SKM-1 treated with dmso at 0.1 percent for 144 hours (cell line): Measurements from ENCODE around the gene CRB2.
A peak's percentile ranks its signal among the peaks of the same experiment; 100 is the strongest.

Experiments
- DNase-seq: peaks from one replicate; lab custom pipeline; 2025; ENCODE audit not compliant: unreplicated experiment; lab: John Stamatoyannopoulos, UW

Gene CRB2

GRCh38 chr9:123419091-123419490, 63.1 kb downstream of the CRB2 start:
- no peak for DNase-seq

GRCh38 chr9:123419721-123420591, 64.0 kb downstream of the CRB2 start:
- no peak for DNase-seq

- no peak for DNase-seq
Observed at GRCh38 chr9:123420592-123421111, 64.7 kb downstream of the CRB2 start.

- DNase-seq, result no peak
Observed at GRCh38 chr9:123421186-123421585, 65.2 kb downstream of the CRB2 start.

GRCh38 chr9:123421801-123422455, 65.9 kb downstream of the CRB2 start:
- no peak for DNase-seq

GRCh38 chr9:123422635-123423310, 66.8 kb downstream of the CRB2 start:
- DNase-seq, result no peak

- no peak for DNase-seq
Observed at GRCh38 chr9:123423311-123423640, 67.3 kb downstream of the CRB2 start.

GRCh38 chr9:123424131-123424530, 68.1 kb downstream of the CRB2 start:
- no peak for DNase-seq

GRCh38 chr9:123424552-123425225, 68.7 kb downstream of the CRB2 start:
- DNase-seq, result no peak

- DNase-seq, result no peak
Observed at GRCh38 chr9:123425261-123425821, 69.3 kb downstream of the CRB2 start.

GRCh38 chr9:123425836-123426365, 69.9 kb downstream of the CRB2 start:
- DNase-seq, result no peak

- DNase-seq, result peak; percentile 38
Observed at GRCh38 chr9:123426406-123426805, 70.4 kb downstream of the CRB2 start.
